Chondrocyte (in vitro differentiated cells): ENCODE data around the gene TERC. TPM values are rescaled to one million over a fixed set of nuclear protein-coding genes. Genes with fewer than 3 reads are reported as not detected.

ENCODE experiments used
- DNase-seq: peaks from one replicate; pipeline ENCODE4 v3.0.0; 2021; ENCODE audit warnings: mixed read lengths, low spot score
- H3K27ac Mint-ChIP-seq: one replicate; pipeline ENCODE4 v1.8.0; 2021; ENCODE audit warnings: mild to moderate bottlenecking, moderate library complexity, mixed read lengths; ENCODE audit not compliant: unreplicated experiment
- H3K27me3 Mint-ChIP-seq: 2 replicates; pipeline ENCODE4 v1.8.0; 2021; ENCODE audit warnings: low read depth, mixed read lengths
- H3K36me3 Mint-ChIP-seq: 2 replicates; pipeline ENCODE4 v1.8.0; 2021; ENCODE audit warnings: low read depth, mixed read lengths
- H3K4me1 Mint-ChIP-seq: 2 replicates; pipeline ENCODE4 v1.8.0; 2021; ENCODE audit warnings: low read depth, mild to moderate bottlenecking, mixed read lengths
- H3K4me3 Mint-ChIP-seq: one replicate; pipeline ENCODE4 v1.8.0; 2021; ENCODE audit warnings: mild to moderate bottlenecking, moderate library complexity, mixed read lengths; ENCODE audit not compliant: unreplicated experiment
- H3K9me3 Mint-ChIP-seq: 2 replicates; pipeline ENCODE4 v1.8.0; 2021; ENCODE audit warnings: low read depth, mixed read lengths
- total RNA-seq: library from RNA; stranded (reverse); gene quantifications from 3 replicates; pipeline ENCODE4 v1.2.1, GENCODE V29; 2021
- TF ChIP-seq, protein P1 (sequence below): fragments of 200-600 bp; sonication (generic); IDR thresholded peaks from 2 replicates; pipeline ENCODE4 v1.5.0; 2021; ENCODE audit warnings: antibody characterized with exemption, mild to moderate bottlenecking, moderate library complexity

Gene TERC
- total RNA-seq, 1 donor from 2014 or later = 0.99 TPM

DNA sequence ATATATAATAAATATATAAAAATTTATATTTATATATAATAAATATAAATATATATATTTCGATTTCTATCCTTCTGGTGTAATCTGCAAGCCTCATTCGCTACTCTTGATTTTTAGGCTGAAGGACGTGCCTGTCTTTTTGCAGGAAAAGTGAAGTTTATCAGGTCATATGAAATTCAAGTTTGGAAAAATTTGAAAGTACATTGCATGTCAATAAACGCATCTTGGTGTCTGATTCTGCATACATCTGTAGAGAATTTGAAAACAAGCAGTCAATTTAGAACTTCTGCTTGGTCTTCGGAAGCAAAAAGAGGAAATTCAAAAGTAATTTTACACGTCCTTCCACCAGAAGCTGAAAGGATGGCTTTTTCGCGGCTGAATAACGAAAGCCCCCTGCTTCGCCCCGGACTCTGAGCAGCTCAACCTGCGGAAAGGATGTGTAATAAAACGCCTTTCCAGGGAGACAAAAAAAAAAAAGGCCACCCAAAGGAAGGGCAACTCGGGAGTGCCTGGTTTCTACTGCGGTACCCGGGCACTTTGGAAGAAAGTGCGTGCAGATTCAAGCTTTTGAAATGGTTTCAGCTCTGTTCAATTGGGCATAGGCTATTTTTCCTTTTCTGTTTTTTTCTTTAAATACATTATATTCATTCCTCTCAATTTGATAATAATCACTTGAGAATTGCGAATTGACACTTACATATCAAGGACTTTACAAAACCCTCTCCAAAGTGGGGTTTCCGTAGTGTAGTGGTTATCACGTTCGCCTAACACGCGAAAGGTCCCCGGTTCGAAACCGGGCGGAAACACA, 6.8 kb upstream of the TERC start:
- Mint-ChIP-seq H3K4me3 (peak overlapping the region; percentile 98), H3K36me3 (peaks cover 4% of the 10 kb centered on the region), H3K4me1 (peaks cover 28% of the 10 kb centered on the region), H3K9me3 (no peaks in the 10 kb centered on the region), H3K27me3 (no peaks in the 10 kb centered on the region), H3K27ac (peak overlapping the region; percentile 100)
- DNase-seq = no peak
- TF ChIP-seq, protein P1, sequence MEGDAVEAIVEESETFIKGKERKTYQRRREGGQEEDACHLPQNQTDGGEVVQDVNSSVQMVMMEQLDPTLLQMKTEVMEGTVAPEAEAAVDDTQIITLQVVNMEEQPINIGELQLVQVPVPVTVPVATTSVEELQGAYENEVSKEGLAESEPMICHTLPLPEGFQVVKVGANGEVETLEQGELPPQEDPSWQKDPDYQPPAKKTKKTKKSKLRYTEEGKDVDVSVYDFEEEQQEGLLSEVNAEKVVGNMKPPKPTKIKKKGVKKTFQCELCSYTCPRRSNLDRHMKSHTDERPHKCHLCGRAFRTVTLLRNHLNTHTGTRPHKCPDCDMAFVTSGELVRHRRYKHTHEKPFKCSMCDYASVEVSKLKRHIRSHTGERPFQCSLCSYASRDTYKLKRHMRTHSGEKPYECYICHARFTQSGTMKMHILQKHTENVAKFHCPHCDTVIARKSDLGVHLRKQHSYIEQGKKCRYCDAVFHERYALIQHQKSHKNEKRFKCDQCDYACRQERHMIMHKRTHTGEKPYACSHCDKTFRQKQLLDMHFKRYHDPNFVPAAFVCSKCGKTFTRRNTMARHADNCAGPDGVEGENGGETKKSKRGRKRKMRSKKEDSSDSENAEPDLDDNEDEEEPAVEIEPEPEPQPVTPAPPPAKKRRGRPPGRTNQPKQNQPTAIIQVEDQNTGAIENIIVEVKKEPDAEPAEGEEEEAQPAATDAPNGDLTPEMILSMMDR = peak; percentile 7

DNA sequence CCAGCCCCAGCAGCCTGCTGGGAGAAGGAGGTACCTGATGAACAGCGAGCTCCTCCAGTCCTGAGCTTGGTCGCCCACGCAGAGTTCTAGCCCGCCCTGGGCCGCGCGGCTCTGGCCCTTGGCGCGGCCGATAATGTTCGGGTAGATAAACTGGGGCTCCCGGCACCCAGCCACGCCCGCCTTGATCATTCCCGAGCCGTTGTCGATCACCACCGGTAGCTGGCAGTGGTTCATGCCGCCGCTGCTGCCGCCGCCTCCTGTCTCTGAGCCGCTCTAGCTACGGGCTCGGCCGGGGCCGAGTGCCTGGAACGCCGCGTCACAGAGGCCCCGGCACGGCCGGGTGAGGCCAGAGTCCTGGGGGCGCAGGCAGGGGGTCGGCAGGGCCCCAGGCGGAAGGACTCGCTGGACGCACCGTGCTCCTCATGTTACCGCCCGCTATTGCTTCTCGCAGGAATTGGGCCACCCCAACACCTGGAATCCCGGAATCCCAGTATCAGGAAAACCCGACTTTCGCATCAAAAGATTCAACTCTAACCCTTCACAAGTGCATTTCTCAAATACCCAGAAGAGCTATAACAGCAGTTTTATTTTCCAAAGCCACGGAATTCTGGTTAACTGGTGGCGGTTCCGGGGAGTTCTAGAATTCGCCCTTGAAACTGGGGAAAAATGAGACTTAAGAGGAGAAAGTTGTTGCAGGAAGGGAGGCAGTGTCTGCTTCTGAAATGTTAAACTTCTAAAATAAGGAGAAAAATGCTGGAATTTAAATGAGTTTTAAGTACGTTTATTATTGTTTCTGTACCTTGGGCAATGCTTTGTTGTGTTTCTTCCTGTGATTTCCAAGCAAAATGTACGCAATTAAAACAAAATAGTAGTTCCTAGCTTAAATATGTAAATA, 4.7 kb upstream of the TERC start, which contains the start of gene ACTRT3:
ACTRT3 (minus strand) TSS at position 275 of the 895 bp plus-strand sequence; CDS start at position 234, 41 bp downstream.
- DNase-seq = no peak
- H3K27me3 Mint-ChIP-seq = no peaks in the 10 kb centered on the region
- TF ChIP-seq, protein P1 = peak; percentile 27
- H3K9me3 Mint-ChIP-seq = peaks cover 12% of the 10 kb centered on the region
- peaks cover 22% of the 10 kb centered on the region for H3K4me1 Mint-ChIP-seq
- H3K27ac Mint-ChIP-seq = peak within 1 kb of the TSS; percentile 95
- H3K4me3 Mint-ChIP-seq = peak within 1 kb of the TSS; percentile 84
- H3K36me3 Mint-ChIP-seq = peaks cover 6% of the 10 kb centered on the region

DNA sequence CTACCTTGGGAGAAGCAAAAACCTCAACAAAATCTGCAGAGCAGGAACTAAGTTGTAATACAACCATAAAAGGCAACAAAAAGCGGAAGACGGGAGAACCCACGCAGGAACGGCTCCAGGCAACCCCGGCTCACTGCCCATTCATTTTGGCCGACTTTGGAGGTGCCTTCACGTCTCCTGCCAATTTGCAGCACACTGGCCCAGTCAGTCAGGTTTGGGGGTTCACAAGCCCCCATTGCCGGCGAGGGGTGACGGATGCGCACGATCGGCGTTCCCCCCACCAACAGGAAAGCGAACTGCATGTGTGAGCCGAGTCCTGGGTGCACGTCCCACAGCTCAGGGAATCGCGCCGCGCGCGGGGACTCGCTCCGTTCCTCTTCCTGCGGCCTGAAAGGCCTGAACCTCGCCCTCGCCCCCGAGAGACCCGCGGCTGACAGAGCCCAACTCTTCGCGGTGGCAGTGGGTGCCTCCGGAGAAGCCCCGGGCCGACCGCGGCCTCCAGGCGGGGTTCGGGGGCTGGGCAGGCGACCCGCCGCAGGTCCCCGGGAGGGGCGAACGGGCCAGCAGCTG, 463 bp downstream of the TERC start:
- peaks cover 6% of the 10 kb centered on the region for H3K36me3 Mint-ChIP-seq
- TF ChIP-seq, protein P1 = no peak
- H3K27me3 Mint-ChIP-seq = no peaks in the 10 kb centered on the region
- peak; percentile 94 for DNase-seq
- H3K4me1 Mint-ChIP-seq = peaks cover 15% of the 10 kb centered on the region
- H3K27ac Mint-ChIP-seq = peak overlapping the region; percentile 87
- H3K9me3 Mint-ChIP-seq = peaks cover 12% of the 10 kb centered on the region
- peak overlapping the region; percentile 82 for H3K4me3 Mint-ChIP-seq

DNA sequence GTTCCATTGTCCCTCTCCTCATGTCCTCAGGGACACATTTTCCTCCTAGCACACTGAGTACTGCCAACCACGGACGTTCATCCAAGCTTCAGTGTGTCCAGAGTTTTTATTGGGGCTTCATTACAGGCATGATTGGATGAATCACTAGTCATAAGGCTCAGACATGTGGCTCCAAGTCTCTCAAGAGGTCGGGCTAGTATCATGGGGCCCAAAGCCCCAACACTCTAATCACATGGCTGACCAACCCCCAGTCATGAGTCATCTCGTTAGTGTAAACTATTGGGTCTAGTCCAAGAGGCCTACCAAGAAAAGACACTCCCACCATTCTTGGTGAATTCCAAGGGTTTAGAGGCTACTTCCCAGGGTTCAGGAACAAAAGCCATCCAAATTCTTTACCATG, 4.4 kb downstream of the TERC start:
- TF ChIP-seq, protein P1 = no peak
- Mint-ChIP-seq H3K36me3 (peaks cover 3% of the 10 kb centered on the region), H3K4me1 (peaks cover 18% of the 10 kb centered on the region), H3K27ac (no peak overlapping the region), H3K27me3 (no peaks in the 10 kb centered on the region), H3K4me3 (no peak overlapping the region), H3K9me3 (peaks cover 5% of the 10 kb centered on the region)
- no peak for DNase-seq

DNA sequence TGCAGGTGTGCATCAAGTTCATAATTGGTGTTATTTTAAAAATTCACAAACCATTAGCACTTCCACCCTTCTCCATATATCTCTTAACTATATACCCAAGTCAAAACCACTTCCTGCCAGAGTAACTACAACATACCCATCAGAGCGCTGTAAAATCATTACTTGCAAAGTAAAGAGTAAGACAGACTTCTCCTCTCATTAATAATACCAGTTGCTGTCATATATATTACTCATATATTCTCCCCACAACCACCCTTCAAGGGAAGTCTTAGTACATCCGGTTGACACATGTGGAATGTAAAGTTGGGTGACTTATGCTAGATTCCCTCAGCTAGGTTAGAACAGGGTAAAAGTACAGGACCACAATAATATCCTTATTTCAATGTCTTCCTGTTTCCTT, 5.6 kb downstream of the TERC start:
- no peak for DNase-seq
- H3K36me3 Mint-ChIP-seq = no peaks in the 10 kb centered on the region
- peaks cover 13% of the 10 kb centered on the region for H3K4me1 Mint-ChIP-seq
- TF ChIP-seq, protein P1 = no peak
- H3K27me3 Mint-ChIP-seq = peaks cover 5% of the 10 kb centered on the region
- H3K9me3 Mint-ChIP-seq = no peaks in the 10 kb centered on the region
- H3K4me3 Mint-ChIP-seq = no peak overlapping the region
- peak overlapping the region; percentile 0 for H3K27ac Mint-ChIP-seq
